ENCODE results near the gene ADAM12. TPM values are rescaled to one million over a fixed set of nuclear protein-coding genes. Genes with fewer than 3 reads are reported as not detected.

Gene ADAM12
- total and polyA plus RNA-seq, 12 donors = 0.08 to 3.9 (median 0.53) TPM

- no peak for TF ChIP-seq POLR2A (IDR thresholded peaks at IDR 0.05)
- H3K4me1 ChIP-seq (replicated peaks in 1 of 2) = peaks cover 0 to 7% of the 10 kb centered on the region in 2 donors
- H3K27me3 ChIP-seq = no peaks in the 10 kb centered on the region
- 86 to 100% (median 91%) methylated on average over 1 of the region's 1 CpG for WGBS, 4 donors
- intact Hi-C loops (cut with DNase I) = no loop called here
- DNase-seq = no peak
- H3K9me3 ChIP-seq (replicated peaks in 1 of 3) = no peaks in the 10 kb centered on the region
- no peaks in the 10 kb centered on the region for H3K36me3 ChIP-seq (replicated peaks in 1 of 2)
- H3K27ac ChIP-seq = no peak overlapping the region
- H3K4me3 ChIP-seq = no peak overlapping the region
These were observed 287.0 kb downstream of the ADAM12 start for GRCh38 chr10:126101325-126101724.

- Histone ChIP-seq H3K27ac (no peak overlapping the region), H3K27me3 (no peaks in the 10 kb centered on the region), H3K36me3 (replicated peaks in 1 of 2) (no peaks in the 10 kb centered on the region), H3K4me1 (replicated peaks in 1 of 2) (no peaks in the 10 kb centered on the region), H3K9me3 (replicated peaks in 1 of 3) (no peaks in the 10 kb centered on the region), H3K4me3 (no peak overlapping the region)
- intact Hi-C loops (cut with DNase I) = no loop called here
- WGBS, 4 donors = 86 to 91% (median 88%) methylated on average over 3 of the region's 3 CpGs
- TF ChIP-seq POLR2A (IDR thresholded peaks at IDR 0.05) (no peak), CTCF (IDR thresholded peaks at IDR 0.05) (no peak)
- DNase-seq = no peak
These were observed 288.9 kb downstream of the ADAM12 start for GRCh38 chr10:126099366-126099765.

GRCh38 chr10:126098226-126098581 lies 290.1 kb downstream of the ADAM12 start:
- Histone ChIP-seq H3K27me3 (no peaks in the 10 kb centered on the region), H3K9me3 (replicated peaks in 1 of 3) (no peaks in the 10 kb centered on the region), H3K4me3 (no peak overlapping the region), H3K4me1 (replicated peaks in 1 of 2) (no peaks in the 10 kb centered on the region), H3K36me3 (replicated peaks in 1 of 2) (no peaks in the 10 kb centered on the region), H3K27ac (no peak overlapping the region)
- 83 to 90% (median 84%) methylated on average over 3 of the region's 3 CpGs for WGBS, 4 donors
- no peak for DNase-seq
- intact Hi-C loops (cut with DNase I) = no loop called here
- TF ChIP-seq POLR2A (IDR thresholded peaks at IDR 0.05) (no peak), CTCF (IDR thresholded peaks at IDR 0.05) (no peak)

GRCh38 chr10:126097558-126098225 lies 290.6 kb downstream of the ADAM12 start:
- no peak for DNase-seq
- intact Hi-C loops (cut with DNase I) = no loop called here
- Histone ChIP-seq H3K36me3 (replicated peaks in 1 of 2) (no peaks in the 10 kb centered on the region), H3K27ac (no peak overlapping the region), H3K27me3 (no peaks in the 10 kb centered on the region), H3K9me3 (replicated peaks in 1 of 3) (no peaks in the 10 kb centered on the region), H3K4me3 (no peak overlapping the region), H3K4me1 (replicated peaks in 1 of 2) (no peaks in the 10 kb centered on the region)
- TF ChIP-seq POLR2A (IDR thresholded peaks at IDR 0.05) (no peak), CTCF (IDR thresholded peaks at IDR 0.05) (peak in 1 of 6 experiments; percentile 6)
- 88 to 92% (median 90%) methylated on average over 6 of the region's 6 CpGs for WGBS, 4 donors

- WGBS, 4 donors = 88 to 91% (median 90%) methylated on average over 5 of the region's 5 CpGs
- Histone ChIP-seq H3K27me3 (no peaks in the 10 kb centered on the region), H3K27ac (no peak overlapping the region), H3K36me3 (replicated peaks in 1 of 2) (no peaks in the 10 kb centered on the region), H3K4me1 (replicated peaks in 1 of 2) (no peaks in the 10 kb centered on the region), H3K4me3 (no peak overlapping the region), H3K9me3 (replicated peaks in 1 of 3) (no peaks in the 10 kb centered on the region)
- no peak for DNase-seq
- intact Hi-C loops (cut with DNase I) = no loop called here
- TF ChIP-seq POLR2A (IDR thresholded peaks at IDR 0.05) (no peak), CTCF (IDR thresholded peaks at IDR 0.05) (no peak)
These were observed 293.7 kb downstream of the ADAM12 start for GRCh38 chr10:126094537-126094936.

Measured in adrenal gland (tissue), 12 donors.